ENCODE results near the gene HPSE2.

HPSE2 gene

GRCh38 chr10:98460837-98461499, 774.7 kb downstream of the HPSE2 start:
- Histone ChIP-seq H2AFZ (no peak overlapping the region), H3K9me3 (ENCODE audit: control insufficient read depth, low read length) (no peaks in the 10 kb centered on the region), H3K27me3 (ENCODE audit: control insufficient read depth, insufficient read depth, low read length) (no peaks in the 10 kb centered on the region), H3K4me1 (no peaks in the 10 kb centered on the region), H3K4me2 (ENCODE audit: low read length) (no peak overlapping the region), H3K9ac (no peak overlapping the region), H3K36me3 (ENCODE audit: control insufficient read depth, insufficient read depth, low read length) (no peaks in the 10 kb centered on the region), H3K79me2 (no peaks in the 10 kb centered on the region), H3K4me3 (ENCODE audit: low read depth, low read length) (no peak overlapping the region), H3K27ac (no peak overlapping the region)
- TF ChIP-seq CTCF (IDR thresholded peaks at IDR 0.05), result no peak

GRCh38 chr10:98458809-98459784, 776.6 kb downstream of the HPSE2 start:
- Histone ChIP-seq H3K27me3 (ENCODE audit: control insufficient read depth, insufficient read depth, low read length) (no peaks in the 10 kb centered on the region), H3K4me1 (no peaks in the 10 kb centered on the region), H3K79me2 (no peaks in the 10 kb centered on the region), H3K36me3 (ENCODE audit: control insufficient read depth, insufficient read depth, low read length) (no peaks in the 10 kb centered on the region), H2AFZ (no peak overlapping the region), H3K27ac (no peak overlapping the region), H3K4me2 (ENCODE audit: low read length) (no peak overlapping the region), H3K9me3 (ENCODE audit: control insufficient read depth, low read length) (no peaks in the 10 kb centered on the region), H3K4me3 (ENCODE audit: low read depth, low read length) (no peak overlapping the region), H3K9ac (no peak overlapping the region)
- TF ChIP-seq CTCF (IDR thresholded peaks at IDR 0.05), result no peak

- no peaks in the 10 kb centered on the region for H3K79me2 ChIP-seq
- TF ChIP-seq CTCF (IDR thresholded peaks at IDR 0.05), result no peak
- no peak overlapping the region for H3K4me3 ChIP-seq (ENCODE audit: low read depth, low read length)
Observed at GRCh38 chr10:98457721-98458120, 777.9 kb downstream of the HPSE2 start.

GRCh38 chr10:98456686-98457482, 778.8 kb downstream of the HPSE2 start:
- Histone ChIP-seq H3K4me2 (ENCODE audit: low read length) (no peak overlapping the region), H2AFZ (no peak overlapping the region), H3K4me1 (no peaks in the 10 kb centered on the region), H3K9me3 (ENCODE audit: control insufficient read depth, low read length) (no peaks in the 10 kb centered on the region), H3K36me3 (ENCODE audit: control insufficient read depth, insufficient read depth, low read length) (no peaks in the 10 kb centered on the region), H3K9ac (no peak overlapping the region), H3K4me3 (ENCODE audit: low read depth, low read length) (no peak overlapping the region), H3K79me2 (no peaks in the 10 kb centered on the region), H3K27me3 (ENCODE audit: control insufficient read depth, insufficient read depth, low read length) (no peaks in the 10 kb centered on the region), H3K27ac (no peak overlapping the region)
- no peak for TF ChIP-seq CTCF (IDR thresholded peaks at IDR 0.05)

More at GRCh38 chr10:98457721-98458120, 777.9 kb downstream of the HPSE2 start:
- H3K9me3 ChIP-seq (ENCODE audit: control insufficient read depth, low read length), result no peaks in the 10 kb centered on the region
- no peaks in the 10 kb centered on the region for H3K36me3 ChIP-seq (ENCODE audit: control insufficient read depth, insufficient read depth, low read length)
- H3K27me3 ChIP-seq (ENCODE audit: control insufficient read depth, insufficient read depth, low read length), result no peaks in the 10 kb centered on the region
- H3K4me2 ChIP-seq (ENCODE audit: low read length), result no peak overlapping the region
- no peak overlapping the region for H3K9ac ChIP-seq
- no peaks in the 10 kb centered on the region for H3K4me1 ChIP-seq
- no peak overlapping the region for H2AFZ ChIP-seq
- H3K27ac ChIP-seq, result no peak overlapping the region

Data from parathyroid adenoma (tissue), 2 donors.